ENCODE results near the gene INO80.

Gene INO80

GRCh38 chr15:40958723-40959122 is 157.4 kb downstream of the INO80 start:
- DNase-seq (ENCODE audit: extremely low read depth, low read depth) = no peak
- no peak overlapping the region for H3K4me3 ChIP-seq (replicated peaks; ENCODE audit: low read depth, low read length)
- no peak for TF ChIP-seq CTCF (IDR thresholded peaks at IDR 0.05; ENCODE audit: low read depth, low read length, missing control alignments)

- no peak overlapping the region for H3K4me3 ChIP-seq (replicated peaks; ENCODE audit: low read depth, low read length)
- TF ChIP-seq CTCF (IDR thresholded peaks at IDR 0.05; ENCODE audit: low read depth, low read length, missing control alignments) = no peak
- DNase-seq (ENCODE audit: extremely low read depth, low read depth) = no peak
These were observed 157.9 kb downstream of the INO80 start for GRCh38 chr15:40958146-40958545.

- no peak overlapping the region for H3K4me3 ChIP-seq (replicated peaks; ENCODE audit: low read depth, low read length)
- DNase-seq (ENCODE audit: extremely low read depth, low read depth) = no peak
- TF ChIP-seq CTCF (IDR thresholded peaks at IDR 0.05; ENCODE audit: low read depth, low read length, missing control alignments) = no peak
These were observed 158.5 kb downstream of the INO80 start for GRCh38 chr15:40957581-40958051.

GRCh38 chr15:40957041-40957555 is 159.0 kb downstream of the INO80 start:
- no peak overlapping the region for H3K4me3 ChIP-seq (replicated peaks; ENCODE audit: low read depth, low read length)
- no peak for DNase-seq (ENCODE audit: extremely low read depth, low read depth)
- TF ChIP-seq CTCF (IDR thresholded peaks at IDR 0.05; ENCODE audit: low read depth, low read length, missing control alignments) = no peak

GRCh38 chr15:40956541-40956982 is 159.5 kb downstream of the INO80 start:
- TF ChIP-seq CTCF (IDR thresholded peaks at IDR 0.05; ENCODE audit: low read depth, low read length, missing control alignments) = no peak
- DNase-seq (ENCODE audit: extremely low read depth, low read depth) = no peak
- H3K4me3 ChIP-seq (replicated peaks; ENCODE audit: low read depth, low read length) = no peak overlapping the region

- H3K4me3 ChIP-seq (replicated peaks; ENCODE audit: low read depth, low read length) = no peak overlapping the region
- no peak for DNase-seq (ENCODE audit: extremely low read depth, low read depth)
- no peak for TF ChIP-seq CTCF (IDR thresholded peaks at IDR 0.05; ENCODE audit: low read depth, low read length, missing control alignments)
These were observed 160.0 kb downstream of the INO80 start for GRCh38 chr15:40955930-40956540.

Data from HFF-Myc (cell line).